Measurements from ENCODE around the gene RAPGEF2.

Gene RAPGEF2

DNA sequence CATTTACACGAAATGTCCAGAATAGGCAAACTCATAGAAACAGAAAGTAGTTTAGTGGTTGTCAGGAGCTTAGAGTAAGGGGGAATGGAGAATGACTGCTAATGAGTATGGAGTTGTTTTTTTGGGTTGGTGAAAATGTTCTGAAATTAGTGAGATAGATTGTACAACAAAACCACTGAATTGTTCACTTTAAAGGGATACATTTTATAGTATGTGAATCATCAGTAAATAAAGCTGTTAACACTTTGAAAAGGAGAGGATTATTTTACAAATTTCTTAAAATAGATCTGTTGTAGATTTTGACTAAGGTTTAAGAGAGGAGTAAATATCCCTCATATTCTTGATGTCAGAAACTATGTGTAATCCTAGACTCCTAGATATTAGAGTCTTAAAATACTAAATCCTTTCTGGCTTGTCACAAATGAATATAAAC is 82.7 kb downstream of the RAPGEF2 start:
- Histone ChIP-seq H3K79me2 (ENCODE audit: insufficient read depth, low read length) (no peaks in the 10 kb centered on the region), H3K9me2 (replicated peaks; ENCODE audit: insufficient read depth, low read length) (no peaks in the 10 kb centered on the region), H3K9me3 (ENCODE audit: insufficient read depth, low read length) (no peaks in the 10 kb centered on the region), H3K27ac (ENCODE audit: low read depth, low read length) (no peak overlapping the region), H3K4me3 (ENCODE audit: insufficient read depth, low read length, poor library complexity, severe bottlenecking) (no peak overlapping the region), H3K4me2 (ENCODE audit: low read depth, low read length, poor library complexity, severe bottlenecking) (no peak overlapping the region), H3K9ac (ENCODE audit: low read length) (no peak overlapping the region), H4K20me1 (ENCODE audit: low read depth, low read length) (no peaks in the 10 kb centered on the region), H3K27me3 (ENCODE audit: low read length) (no peaks in the 10 kb centered on the region), H2AFZ (ENCODE audit: low read depth, low read length, severe bottlenecking) (no peak overlapping the region), H3F3A (ENCODE audit: insufficient read depth) (no peaks in the 10 kb centered on the region), H3K36me3 (ENCODE audit: low read length) (peaks cover 6% of the 10 kb centered on the region; the same call in 1 of the 2 replicates)
- TF ChIP-seq, protein P1, sequence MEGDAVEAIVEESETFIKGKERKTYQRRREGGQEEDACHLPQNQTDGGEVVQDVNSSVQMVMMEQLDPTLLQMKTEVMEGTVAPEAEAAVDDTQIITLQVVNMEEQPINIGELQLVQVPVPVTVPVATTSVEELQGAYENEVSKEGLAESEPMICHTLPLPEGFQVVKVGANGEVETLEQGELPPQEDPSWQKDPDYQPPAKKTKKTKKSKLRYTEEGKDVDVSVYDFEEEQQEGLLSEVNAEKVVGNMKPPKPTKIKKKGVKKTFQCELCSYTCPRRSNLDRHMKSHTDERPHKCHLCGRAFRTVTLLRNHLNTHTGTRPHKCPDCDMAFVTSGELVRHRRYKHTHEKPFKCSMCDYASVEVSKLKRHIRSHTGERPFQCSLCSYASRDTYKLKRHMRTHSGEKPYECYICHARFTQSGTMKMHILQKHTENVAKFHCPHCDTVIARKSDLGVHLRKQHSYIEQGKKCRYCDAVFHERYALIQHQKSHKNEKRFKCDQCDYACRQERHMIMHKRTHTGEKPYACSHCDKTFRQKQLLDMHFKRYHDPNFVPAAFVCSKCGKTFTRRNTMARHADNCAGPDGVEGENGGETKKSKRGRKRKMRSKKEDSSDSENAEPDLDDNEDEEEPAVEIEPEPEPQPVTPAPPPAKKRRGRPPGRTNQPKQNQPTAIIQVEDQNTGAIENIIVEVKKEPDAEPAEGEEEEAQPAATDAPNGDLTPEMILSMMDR (IDR thresholded peaks at IDR 0.05; ENCODE audit: insufficient read depth, low read length, poor library complexity, severe bottlenecking): no peak
- no peak for TF ChIP-seq EZH2phosphoT487 (conservative IDR thresholded peaks at IDR 0.05; ENCODE audit: low read length)

DNA sequence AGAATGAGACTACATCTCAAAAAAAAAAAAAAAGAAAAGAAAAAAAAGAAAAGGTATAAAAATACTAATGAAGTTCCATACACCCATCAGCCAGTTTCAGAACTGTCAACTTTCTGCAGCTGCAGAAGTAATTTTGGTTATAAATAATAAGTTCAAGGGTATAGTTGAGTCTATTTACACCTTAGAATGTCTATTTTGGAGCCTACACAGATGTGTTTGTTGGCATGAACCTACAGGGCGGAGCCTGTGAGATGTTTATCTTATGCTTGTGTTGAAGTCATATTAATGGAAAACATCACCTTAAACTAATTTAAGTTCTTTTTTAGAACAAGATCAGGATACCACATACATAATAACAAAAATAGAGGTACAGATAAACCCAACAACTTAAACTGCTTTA is 85.8 kb downstream of the RAPGEF2 start:
- Histone ChIP-seq H4K20me1 (ENCODE audit: low read depth, low read length) (no peaks in the 10 kb centered on the region), H3K9ac (ENCODE audit: low read length) (no peak overlapping the region), H3K27me3 (ENCODE audit: low read length) (no peaks in the 10 kb centered on the region), H3K9me3 (ENCODE audit: insufficient read depth, low read length) (no peaks in the 10 kb centered on the region), H3F3A (ENCODE audit: insufficient read depth) (no peaks in the 10 kb centered on the region), H3K79me2 (ENCODE audit: insufficient read depth, low read length) (no peaks in the 10 kb centered on the region), H3K4me3 (ENCODE audit: insufficient read depth, low read length, poor library complexity, severe bottlenecking) (no peak overlapping the region), H3K4me2 (ENCODE audit: low read depth, low read length, poor library complexity, severe bottlenecking) (no peak overlapping the region), H3K27ac (ENCODE audit: low read depth, low read length) (no peak overlapping the region), H3K36me3 (ENCODE audit: low read length) (peaks cover 6% of the 10 kb centered on the region; the same call in 1 of the 2 replicates), H2AFZ (ENCODE audit: low read depth, low read length, severe bottlenecking) (no peak overlapping the region), H3K9me2 (replicated peaks; ENCODE audit: insufficient read depth, low read length) (no peaks in the 10 kb centered on the region)
- TF ChIP-seq, protein P1 (IDR thresholded peaks at IDR 0.05; ENCODE audit: insufficient read depth, low read length, poor library complexity, severe bottlenecking): no peak
- no peak for TF ChIP-seq EZH2phosphoT487 (conservative IDR thresholded peaks at IDR 0.05; ENCODE audit: low read length)

GRCh38 chr4:159190651-159191050 is 87.8 kb downstream of the RAPGEF2 start:
- no peak overlapping the region for H3K4me2 ChIP-seq (ENCODE audit: low read depth, low read length, poor library complexity, severe bottlenecking)
- no peak for TF ChIP-seq EZH2phosphoT487 (conservative IDR thresholded peaks at IDR 0.05; ENCODE audit: low read length)
- TF ChIP-seq, protein P1 (IDR thresholded peaks at IDR 0.05; ENCODE audit: insufficient read depth, low read length, poor library complexity, severe bottlenecking): no peak
- no peak overlapping the region for H3K9ac ChIP-seq (ENCODE audit: low read length)

More at GRCh38 chr4:159190651-159191050, 87.8 kb downstream of the RAPGEF2 start:
- H3K9me3 ChIP-seq (ENCODE audit: insufficient read depth, low read length): no peaks in the 10 kb centered on the region
- H3K36me3 ChIP-seq (ENCODE audit: low read length): peaks cover 6% of the 10 kb centered on the region; the same call in 1 of the 2 replicates
- no peak overlapping the region for H3K4me3 ChIP-seq (ENCODE audit: insufficient read depth, low read length, poor library complexity, severe bottlenecking)
- no peak overlapping the region for H2AFZ ChIP-seq (ENCODE audit: low read depth, low read length, severe bottlenecking)
- no peaks in the 10 kb centered on the region for H3K27me3 ChIP-seq (ENCODE audit: low read length)
- H4K20me1 ChIP-seq (ENCODE audit: low read depth, low read length): no peaks in the 10 kb centered on the region
- no peaks in the 10 kb centered on the region for H3K9me2 ChIP-seq (replicated peaks; ENCODE audit: insufficient read depth, low read length)
- no peaks in the 10 kb centered on the region for H3F3A ChIP-seq (ENCODE audit: insufficient read depth)
- no peak overlapping the region for H3K27ac ChIP-seq (ENCODE audit: low read depth, low read length)
- H3K79me2 ChIP-seq (ENCODE audit: insufficient read depth, low read length): no peaks in the 10 kb centered on the region
